Heart left ventricle (tissue), 13 donors: Measurements from ENCODE around the gene DNAAF8.

ENCODE experiments used
- CTCF ChIP-seq, 12 donors: fragments of 200-600 bp; sonication (generic) in 4 of 12; IDR thresholded peaks; one replicate each; pipeline versions ENCODE4 v1.5.0 to v1.8.0; 2018 to 2022; ENCODE audit warnings: antibody characterized with exemption in 12 of 12, mild to moderate bottlenecking in 5 of 12
- POLR2A ChIP-seq, 2 donors: fragments of 450-650 bp; IDR thresholded peaks; one replicate each; pipeline ENCODE4 v1.6.1; 2017; ENCODE audit warnings: antibody characterized with exemption in 2 of 2, mild to moderate bottlenecking in 2 of 2, moderate library complexity in 2 of 2
- donor health status: ischemic (EF 13 %, LVEDD 7.1; RV severe dilation, severe dysfunction).
- donor health status: DM: no; HTN: yes; CAD: no.
- donor health status: DM: no; HTN: no; CAD: no.
- donor health status: ischemic (EF 25% LVEDD 6.9; RV normal size, moderate dysfunction).
- donor health status: ischemic (EF 25% LVEDD 5.7; RV mildly dilated, moderate dysfunction).
- donor health status: ischemic (EF 35%, LVEDD 5.7; RV mildly dilated, moderate dysfunction).
- donor health status: nonischemic (EF 11% LVEDD 7.7; RV severe dilation, severe dysfunction).
- donor health status: DM: yes; HTN: yes; CAD: no.
- donor health status: PGD.
- donor health status: ischemic (EF 29% LVEDD 5.4; RV normal size, mild dysfunction).
- donor health status: nonischemic (EF 23%, LVEDD 6.1; RV moderate dilation, normal function).

- TF ChIP-seq CTCF (IDR thresholded peaks at IDR 0.05) (no peak), POLR2A (IDR thresholded peaks at IDR 0.05) (no peak)
Observed at GRCh38 chr16:4783951-4784336, 49.6 kb downstream of the DNAAF8 start.
